GM18520 (cell line): ENCODE data around the gene ADGRD1.

Source experiments
- ATAC-seq: cut with Tn5 transposase; IDR thresholded peaks from one replicate; pipeline ENCODE4 v1.9.1; 2021; ENCODE audit not compliant: unreplicated experiment

Gene ADGRD1

GRCh38 chr12:131053567-131053966 is 99.9 kb downstream of the ADGRD1 start:
- no peak for ATAC-seq

GRCh38 chr12:131054345-131055092 is 100.8 kb downstream of the ADGRD1 start:
- no peak for ATAC-seq

- ATAC-seq: no peak
Observed at GRCh38 chr12:131055093-131055465, 101.4 kb downstream of the ADGRD1 start.

- no peak for ATAC-seq
Observed at GRCh38 chr12:131055596-131056233, 102.0 kb downstream of the ADGRD1 start.

GRCh38 chr12:131056626-131057025 is 102.9 kb downstream of the ADGRD1 start:
- no peak for ATAC-seq

- ATAC-seq: no peak
Observed at GRCh38 chr12:131057211-131057721, 103.6 kb downstream of the ADGRD1 start.

- ATAC-seq: no peak
Observed at GRCh38 chr12:131057722-131058515, 104.2 kb downstream of the ADGRD1 start.

GRCh38 chr12:131058700-131059099 is 105.0 kb downstream of the ADGRD1 start:
- ATAC-seq: no peak

- ATAC-seq: no peak
Observed at GRCh38 chr12:131060011-131060703, 106.5 kb downstream of the ADGRD1 start.

GRCh38 chr12:131061041-131061806 is 107.5 kb downstream of the ADGRD1 start:
- no peak for ATAC-seq

GRCh38 chr12:131063413-131063812 is 109.7 kb downstream of the ADGRD1 start:
- no peak for ATAC-seq

- no peak for ATAC-seq
Observed at GRCh38 chr12:131063960-131064359, 110.3 kb downstream of the ADGRD1 start.

- ATAC-seq: no peak
Observed at GRCh38 chr12:131065279-131065678, 111.6 kb downstream of the ADGRD1 start.

GRCh38 chr12:131065801-131066200 is 112.1 kb downstream of the ADGRD1 start:
- ATAC-seq: no peak

GRCh38 chr12:131066207-131066885 is 112.6 kb downstream of the ADGRD1 start:
- no peak for ATAC-seq

- no peak for ATAC-seq
Observed at GRCh38 chr12:131066886-131067490, 113.3 kb downstream of the ADGRD1 start.

GRCh38 chr12:131067981-131068851 is 114.5 kb downstream of the ADGRD1 start:
- ATAC-seq: no peak
